IPS-NIHi7 (cell line): Measurements from ENCODE around the gene STOX1.
"Not testable (repeated sequence)": the region's sequence is repeated elsewhere in the genome, so short reads cannot be mapped to it uniquely, and the experiment has no call there.

ENCODE experiments used
- DNase-seq: peaks from one replicate; pipeline ENCODE4 v3.0.0; 2012; ENCODE audit warnings: mixed read lengths; ENCODE audit errors: extremely low spot score

Gene STOX1

DNA sequence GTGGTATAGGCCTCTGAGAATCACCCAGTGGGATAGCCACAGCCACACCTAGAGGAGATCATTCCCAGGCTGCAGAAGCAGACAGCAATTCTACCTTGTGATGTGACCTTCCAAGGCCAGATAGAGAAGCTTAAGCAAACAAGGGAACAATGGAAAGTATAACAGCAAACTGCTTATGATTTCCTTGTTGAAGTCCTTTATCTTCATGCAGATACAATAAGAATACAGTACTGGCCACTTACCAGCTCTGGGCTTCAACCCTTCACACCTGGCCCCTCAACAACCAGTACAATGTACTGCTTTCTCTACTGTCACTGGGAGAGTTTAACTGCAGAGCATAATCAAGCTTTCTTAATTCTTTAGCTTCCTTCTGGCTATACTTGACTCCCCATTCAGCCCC is 51.2 kb downstream of the STOX1 start:
- DNase-seq = no peak

DNA sequence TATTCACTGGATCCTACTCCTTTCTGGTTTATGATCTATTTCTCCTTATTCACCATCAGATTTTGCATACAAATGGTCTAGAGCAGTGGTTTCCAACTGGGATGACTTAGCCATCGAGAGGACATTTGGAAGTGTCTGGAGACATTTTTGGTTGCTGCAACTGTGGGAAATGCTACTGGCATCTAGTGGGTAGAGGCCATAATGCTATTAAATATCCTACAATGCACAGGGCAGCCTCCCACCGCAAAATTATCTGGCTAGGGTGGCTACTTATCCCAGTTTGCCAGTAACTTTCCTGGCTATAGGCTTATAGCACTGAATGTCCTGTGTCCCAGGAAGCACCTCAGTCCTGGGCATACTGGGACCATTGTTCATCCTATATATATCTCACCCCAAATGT is 52.3 kb downstream of the STOX1 start:
- no peak for DNase-seq

DNA sequence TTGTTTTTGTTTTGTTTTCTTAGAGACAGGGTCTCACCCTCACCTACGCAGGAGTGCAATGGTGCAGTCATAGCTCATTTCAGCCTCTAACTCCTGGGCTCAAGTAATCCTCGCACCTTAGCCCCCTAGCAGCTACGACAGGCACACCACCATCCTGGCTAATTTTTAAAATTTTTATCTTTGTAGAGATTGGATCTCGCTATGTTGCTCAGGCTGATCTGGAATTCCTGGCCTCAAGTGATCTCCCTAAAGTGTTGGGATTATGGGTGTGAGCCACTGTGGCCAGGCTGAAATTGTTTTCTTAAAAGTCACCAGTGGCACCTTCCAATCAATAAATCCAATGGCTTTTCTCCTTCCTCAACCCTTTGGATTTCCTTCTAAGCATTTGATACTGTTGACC is 52.9 kb downstream of the STOX1 start:
- DNase-seq = no peak

DNA sequence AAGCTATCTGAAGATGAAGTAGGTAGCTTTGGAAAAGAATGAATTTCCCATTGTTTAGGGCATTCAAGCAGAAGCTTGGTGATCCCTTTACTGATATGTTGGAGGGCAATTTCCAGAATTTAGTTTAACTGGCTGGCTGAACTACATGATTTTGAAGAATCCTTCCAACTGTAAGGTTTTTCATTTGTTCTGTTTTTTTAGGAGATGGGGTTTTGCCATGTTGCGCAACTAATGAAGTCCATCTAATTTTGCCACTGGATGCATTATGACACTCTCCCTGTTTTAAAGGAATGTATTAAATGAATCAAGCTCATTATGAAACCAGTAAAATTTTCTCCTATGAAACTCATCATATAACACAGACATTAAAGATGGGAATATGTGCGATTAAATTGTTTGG is 67.7 kb downstream of the STOX1 start:
- no peak for DNase-seq

DNA sequence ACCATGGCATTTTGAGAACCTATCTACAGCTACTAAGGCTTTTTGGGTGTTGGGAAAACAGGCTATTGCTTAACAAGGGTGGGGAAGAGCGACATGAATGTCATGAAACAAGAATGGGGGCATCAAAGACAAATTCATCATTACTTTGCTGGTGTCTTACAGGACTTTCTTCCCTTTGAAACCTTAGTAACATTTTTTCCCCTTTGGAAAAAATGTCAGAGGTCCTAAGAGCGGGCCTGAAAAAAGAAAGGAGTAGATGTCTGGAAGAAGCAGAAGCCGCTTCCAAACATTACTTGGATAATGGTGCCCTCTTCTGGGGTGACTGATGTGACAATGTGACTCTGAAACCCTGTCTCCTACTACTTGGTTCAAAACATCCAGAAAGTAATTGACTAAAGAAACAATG is 70.0 kb downstream of the STOX1 start:
- peak; percentile 69 for DNase-seq

DNA sequence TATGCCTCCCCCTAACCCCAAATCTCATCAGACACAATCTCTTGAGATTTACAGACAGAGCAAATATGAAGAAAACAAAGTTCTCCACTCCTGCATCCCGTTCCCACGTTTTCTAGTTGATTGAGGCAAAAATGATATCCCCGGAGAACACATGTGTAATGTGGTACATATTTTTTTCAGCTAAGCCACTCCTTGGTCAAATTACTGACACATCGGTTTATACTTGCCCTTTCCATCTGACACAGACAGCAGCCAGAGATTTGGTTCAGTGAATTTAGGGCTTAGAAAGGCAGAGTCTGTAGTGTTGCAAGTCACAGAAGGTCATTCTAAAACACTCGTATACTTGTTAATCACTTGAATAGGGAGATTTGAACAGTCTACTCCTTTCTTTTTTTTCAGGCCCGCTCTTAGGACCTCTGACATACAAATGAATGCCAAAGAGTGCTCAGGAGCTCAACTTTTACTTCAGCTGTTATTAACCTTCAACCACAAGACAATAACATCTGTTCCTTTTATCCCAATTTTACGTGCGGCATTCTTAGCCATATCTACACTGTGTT is 71.9 kb downstream of the STOX1 start:
- DNase-seq = no peak

DNA sequence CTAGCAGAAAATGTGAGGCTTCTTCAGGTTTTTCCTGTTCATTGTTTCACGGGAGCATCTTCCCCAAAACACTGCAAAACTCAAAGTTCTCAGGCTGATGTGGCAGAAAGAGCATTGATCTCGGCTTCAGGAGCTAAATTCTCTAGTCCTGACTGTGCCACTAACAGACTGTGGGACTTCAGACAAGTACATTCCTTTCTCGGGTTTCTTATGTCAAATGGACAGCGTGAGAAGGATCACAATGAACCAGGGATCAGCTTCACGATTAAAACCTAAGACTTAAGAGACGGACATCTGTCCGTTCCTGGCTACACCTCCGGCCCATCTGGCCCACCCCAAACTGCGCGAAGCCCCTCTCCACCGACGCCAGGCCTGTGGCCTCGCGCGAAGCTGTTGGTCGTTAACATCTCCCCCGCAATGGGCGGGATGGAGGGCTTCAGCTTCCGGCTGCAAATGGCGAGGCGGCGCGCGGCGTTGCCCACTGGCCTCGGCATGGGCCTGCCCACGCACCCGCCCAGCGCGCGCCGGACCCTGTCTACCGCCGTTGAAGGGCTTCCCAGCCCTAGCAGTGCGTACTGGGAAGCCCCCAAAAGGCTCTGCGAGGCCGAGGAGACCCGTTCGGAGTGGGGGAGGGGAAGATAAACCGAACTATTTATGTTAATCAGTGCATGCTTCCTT is 73.2 kb downstream of the STOX1 start:
- DNase-seq = no peak

DNA sequence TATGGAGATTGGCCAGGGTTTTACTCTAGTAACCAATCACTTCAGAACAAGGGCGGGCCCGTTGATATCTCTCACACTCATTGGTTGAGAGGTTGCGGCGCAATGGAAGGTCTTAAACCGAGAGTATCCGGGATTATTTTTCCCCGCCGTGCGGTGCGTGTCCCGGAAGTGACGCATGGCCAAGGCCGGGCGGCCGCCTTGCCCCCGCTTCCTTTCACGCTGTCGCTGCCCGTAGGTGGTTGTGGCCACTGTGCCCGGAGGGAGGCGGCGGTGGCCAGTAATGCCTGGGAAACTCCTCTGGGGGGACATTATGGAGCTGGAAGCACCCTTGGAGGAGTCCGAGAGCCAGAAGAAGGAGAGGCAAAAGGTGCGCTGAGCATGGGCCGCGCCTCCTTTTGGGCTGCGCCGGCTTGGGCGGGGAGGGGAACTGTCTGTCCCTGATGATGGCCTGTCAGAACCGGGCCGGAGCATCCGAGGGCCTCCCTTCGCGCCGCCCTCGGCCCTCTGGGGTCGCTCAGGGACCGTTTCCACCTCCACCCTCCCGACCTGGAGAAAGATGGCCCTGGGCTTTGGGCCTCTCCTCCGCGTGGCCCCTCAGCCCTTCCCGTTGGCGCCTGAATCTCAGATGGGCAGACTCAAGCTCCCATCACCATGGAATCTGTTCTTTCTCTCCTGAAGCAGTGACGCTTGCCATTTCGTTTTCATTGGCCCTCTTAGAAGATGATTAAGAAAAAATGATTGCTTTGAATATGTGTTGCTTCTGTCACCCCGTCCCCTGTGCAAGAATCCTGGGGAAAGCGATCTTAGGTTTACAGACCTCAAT is 74.0 kb downstream of the STOX1 start, which contains the start of gene DDX50:
DDX50 (plus strand) TSS at position 211 of the 823 bp plus-strand sequence; CDS start at position 281, 70 bp downstream.
- DNase-seq = peak; percentile 95

DNA sequence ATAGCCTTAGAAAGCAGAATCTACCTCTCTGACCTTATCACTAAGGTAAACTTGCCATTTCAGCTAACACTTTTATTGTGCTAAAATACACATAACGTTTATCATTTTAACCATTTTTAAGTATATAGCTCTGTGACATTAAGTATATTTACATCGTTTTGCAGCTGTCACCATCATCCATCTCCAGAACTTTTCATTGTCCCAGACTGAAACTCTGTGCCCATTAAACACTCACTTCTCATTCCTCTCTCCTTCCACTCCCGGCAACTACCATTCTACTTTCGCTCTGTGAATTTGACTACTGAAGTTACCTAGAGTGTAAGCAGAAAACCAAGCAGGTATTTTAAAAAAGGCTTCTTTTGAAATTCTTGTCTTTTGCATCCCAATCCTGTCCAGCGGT is 75.1 kb downstream of the STOX1 start:
- no peak for DNase-seq

DNA sequence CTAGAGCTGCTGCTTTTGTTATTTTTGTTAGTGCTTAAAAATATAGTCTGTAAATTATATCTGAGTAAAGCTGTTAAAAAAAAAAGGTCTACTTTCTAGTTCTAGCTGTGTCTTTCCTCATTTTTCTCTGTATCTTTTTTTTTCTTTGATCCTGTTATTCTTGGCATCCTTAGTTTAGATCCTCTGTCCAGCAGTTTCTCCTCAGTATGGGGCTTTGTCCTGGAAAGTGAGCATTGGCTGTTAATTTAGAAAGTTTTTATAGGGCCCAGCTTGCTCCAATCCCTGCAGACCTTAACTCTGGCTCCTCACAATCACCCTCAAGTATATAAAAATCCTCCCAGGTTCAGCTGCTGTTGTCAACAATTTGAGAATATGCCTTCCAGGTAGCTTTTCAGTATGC is 97.3 kb downstream of the STOX1 start:
- DNase-seq = no peak

DNA sequence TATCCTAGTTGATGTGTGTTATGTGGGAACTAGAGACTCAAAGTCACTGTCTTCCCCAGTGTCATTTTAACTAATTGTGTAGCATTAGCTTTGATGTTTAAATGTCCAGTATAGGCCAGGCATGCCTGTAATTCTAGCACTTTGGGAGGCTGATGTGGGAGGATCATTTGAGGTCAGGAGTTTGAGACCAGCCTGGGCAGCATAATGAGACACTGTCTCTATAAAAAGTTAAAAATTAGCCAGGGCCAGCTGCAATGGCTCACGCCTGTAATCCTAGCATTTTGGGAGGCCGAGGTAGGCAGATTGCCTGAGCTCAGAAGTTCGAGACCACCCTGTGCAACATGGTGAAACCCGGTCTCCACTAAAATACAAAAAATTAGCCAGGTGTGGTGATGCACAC is 98.2 kb downstream of the STOX1 start:
- DNase-seq = no peak

DNA sequence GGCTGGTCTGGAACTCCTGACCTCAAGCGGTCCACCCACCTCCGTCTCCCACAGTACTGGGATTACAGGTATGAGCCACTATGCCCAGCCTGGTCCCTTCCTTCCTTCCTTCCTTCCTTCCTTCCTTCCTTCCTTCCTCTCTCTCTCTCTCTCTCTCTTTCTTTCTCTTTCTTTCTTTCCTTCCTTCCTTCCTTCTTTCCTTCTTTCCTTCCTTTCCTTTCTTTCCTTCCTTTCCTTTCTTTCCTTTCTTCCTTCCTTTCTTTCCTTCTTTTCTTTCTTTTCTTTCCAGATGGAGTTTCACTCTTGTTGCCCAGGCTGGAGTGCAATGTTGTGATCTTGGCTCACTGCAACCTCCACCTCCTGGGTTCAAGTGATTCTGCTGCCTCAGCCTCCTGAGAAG is 101.8 kb downstream of the STOX1 start:
- not testable (repeated sequence) for DNase-seq

DNA sequence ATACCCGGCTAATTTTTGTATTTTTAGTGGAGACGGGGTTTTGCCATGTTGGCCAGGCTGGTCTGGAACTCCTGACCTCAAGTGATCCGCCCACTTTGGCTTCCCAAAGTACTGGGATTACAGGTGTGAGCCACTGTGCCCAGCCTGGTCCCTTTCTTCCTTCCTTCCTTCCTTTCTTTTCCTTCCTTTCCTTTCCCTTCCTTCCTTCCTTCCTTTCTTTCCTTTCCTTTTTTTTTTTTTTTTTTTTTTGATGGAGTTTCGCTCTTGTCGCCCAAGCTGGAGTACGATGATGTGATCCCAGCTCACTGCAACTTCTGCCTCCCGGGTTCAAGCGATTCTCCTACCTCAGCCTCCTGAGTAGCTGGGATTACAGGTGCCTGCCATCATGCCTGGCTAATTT is 102.6 kb downstream of the STOX1 start:
- DNase-seq = not testable (repeated sequence)

DNA sequence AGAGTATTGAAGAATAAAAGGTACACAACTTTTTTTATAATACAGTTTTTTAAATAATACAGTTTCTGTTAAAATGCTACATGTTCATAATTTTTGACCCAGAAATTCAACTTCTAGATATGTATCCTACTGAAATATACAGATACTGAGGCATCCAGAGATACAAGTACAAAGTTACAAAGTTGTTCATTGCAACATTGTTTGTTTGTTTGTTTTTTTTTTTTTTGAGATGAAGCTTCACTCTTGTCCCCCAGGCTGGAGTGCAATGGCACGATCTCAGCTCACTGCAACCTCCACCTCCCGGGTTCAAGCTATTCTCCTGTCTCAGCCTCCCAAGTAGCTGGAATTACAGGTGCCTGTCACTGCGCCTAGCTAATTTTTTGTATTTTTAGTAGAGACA is 105.5 kb downstream of the STOX1 start:
- not testable (repeated sequence) for DNase-seq

DNA sequence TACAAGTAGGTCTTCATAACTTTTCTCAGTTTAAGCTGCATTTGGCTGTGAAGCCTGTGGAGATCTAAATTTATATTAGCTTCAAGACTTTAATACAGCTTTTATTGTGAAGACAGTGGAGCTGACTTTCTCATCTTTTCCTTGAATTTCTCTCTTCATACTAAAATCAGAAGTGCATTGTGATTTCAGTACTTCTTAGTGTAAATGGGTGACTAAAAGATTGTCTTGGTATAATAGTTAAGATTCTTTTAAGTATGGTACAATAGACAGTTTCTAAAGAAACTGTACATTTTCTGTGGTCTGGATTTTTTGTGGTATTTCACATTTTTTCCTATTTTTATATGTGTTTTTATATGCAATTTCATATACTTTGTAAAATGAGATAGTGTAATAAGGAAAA is 107.7 kb downstream of the STOX1 start:
- DNase-seq = no peak

DNA sequence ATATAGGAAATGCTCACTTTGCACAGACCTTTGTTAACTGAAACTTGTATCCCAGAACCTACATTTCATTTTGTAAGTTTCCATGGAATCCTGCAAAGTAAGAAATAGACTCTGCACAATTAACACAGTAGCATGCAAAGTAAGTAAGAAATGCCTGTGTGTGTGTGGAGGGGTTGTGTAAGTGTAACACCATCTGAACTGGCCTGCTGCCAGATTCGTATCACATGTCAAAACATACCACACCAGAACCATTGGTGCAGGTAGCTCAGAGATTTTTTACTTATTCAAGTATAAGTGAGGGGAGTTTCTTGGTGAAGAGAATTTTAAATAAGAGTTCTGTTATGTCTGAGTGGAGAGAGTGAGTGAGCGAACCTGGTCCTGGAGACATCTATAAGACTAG is 110.8 kb downstream of the STOX1 start:
- no peak for DNase-seq

DNA sequence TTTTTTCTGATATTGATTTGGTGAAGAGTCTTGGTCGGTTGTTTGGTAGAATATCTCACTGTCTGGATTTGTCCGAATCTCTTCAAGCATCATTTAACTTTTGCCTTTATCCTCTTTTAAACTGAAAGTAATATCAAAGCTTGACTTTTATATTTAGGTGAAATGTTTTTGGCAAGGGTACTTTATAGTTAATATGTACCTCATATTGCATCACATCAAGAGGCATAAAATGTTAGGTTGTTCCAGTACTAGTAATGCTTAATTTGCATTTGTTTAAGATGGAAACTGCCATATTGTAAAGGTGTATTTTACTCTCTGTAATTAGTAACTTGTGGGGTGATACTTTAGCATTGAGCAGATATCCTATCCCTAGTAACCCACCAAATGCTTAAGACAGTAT is 111.6 kb downstream of the STOX1 start:
- DNase-seq = no peak

DNA sequence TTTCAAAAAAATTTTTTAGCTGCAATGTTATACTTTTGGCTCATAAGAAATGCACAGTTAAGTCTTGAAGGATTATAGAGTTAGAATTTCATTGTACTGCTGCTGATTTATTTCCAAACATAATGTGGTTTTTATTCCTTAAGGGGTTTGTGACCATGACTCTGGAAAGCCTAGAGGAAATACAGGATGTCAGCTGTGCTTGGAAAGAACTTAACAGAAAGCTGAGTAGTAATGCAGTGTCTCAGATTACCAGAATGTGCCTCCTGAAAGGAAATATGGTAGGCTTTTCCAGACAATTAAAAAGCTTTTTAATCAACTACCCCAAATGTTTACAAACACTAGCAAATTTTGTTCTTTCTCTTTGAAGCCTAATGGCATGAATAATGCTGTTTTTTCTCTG is 113.6 kb downstream of the STOX1 start:
- DNase-seq = not testable (repeated sequence)
